ENCODE results near the gene WDR76.
"Not testable (repeated sequence)": the region's sequence is repeated elsewhere in the genome, so short reads cannot be mapped to it uniquely, and the experiment has no call there.

Gene WDR76

DNA sequence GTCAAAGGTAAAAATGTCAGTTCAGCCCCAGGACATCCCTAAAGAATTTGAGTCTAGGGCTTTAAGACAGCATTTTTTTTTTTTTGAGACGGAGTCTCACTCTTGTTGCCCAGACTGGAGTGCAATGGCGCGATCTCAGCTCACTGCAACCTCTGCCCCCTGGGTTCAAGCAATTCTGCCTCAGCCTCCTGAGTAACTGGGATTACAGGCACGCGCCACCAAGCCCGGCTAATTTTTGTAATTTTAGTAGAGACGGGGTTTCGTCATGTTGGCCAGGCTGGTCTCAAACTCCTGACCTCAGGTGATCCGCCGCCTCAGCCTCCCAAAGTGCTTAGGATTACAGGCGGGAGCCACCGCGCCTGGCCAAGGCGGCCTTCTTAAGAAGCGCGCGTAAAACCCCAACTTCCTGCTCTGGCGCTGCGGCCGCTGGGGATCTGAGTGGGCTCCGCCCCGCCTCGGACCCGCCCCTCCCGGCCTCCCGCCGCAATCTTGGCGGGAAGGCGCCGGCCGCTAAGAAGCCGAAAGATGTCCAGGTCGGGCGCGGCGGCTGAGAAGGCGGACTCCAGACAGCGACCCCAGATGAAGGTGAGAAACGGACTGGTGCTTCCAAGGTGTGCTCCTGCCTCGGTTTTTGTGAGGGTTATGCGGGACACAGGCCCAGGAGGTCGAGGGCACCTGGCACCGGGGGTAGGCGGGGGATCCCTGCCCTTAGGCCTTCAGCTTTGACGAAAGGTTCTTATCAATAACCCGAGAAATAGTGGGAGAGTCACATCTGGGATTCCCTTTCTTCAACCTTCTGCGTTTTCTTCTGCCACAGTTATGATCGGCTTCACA, at the start of gene WDR76:
Gene WDR76 (plus strand): TSS at position 495 of the 834 bp plus-strand sequence. CDS start 31 bp downstream, at position 526.
- DNase-seq (ENCODE audit: low read depth) = peak; percentile 61

DNA sequence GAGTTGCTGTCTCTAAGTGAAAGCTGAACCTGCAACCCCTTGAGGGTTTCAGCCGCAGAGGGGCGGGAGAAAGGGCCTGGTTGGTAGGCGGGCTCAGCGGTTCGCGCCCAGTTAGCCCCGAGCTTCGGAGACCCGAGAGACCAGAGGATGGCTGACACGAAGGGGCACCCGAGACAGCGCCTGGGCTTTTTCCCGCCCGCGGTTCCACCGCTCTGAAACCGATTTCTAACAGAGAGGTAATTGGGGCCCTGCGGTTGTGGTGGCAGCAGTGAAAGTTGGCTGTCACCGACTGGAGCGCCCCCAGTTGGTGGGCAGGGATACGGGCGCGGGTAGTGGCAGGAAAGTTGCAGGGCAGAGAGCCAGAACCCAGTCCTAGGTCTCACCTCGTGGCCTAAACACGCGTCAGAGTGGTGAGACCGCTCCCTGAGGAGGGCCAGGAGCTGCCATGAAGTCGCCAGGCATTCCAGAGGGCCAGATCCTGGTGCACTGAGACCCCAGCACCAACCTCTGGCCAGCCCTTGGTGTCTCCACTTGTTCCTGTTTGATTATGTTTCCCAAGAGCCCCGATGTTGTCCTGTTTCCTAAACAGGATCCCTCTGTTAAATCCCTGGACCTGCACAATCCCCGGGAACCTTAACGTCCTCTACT, 49.4 kb upstream of the WDR76 start:
- peak; percentile 67 for DNase-seq (ENCODE audit: low read depth)

DNA sequence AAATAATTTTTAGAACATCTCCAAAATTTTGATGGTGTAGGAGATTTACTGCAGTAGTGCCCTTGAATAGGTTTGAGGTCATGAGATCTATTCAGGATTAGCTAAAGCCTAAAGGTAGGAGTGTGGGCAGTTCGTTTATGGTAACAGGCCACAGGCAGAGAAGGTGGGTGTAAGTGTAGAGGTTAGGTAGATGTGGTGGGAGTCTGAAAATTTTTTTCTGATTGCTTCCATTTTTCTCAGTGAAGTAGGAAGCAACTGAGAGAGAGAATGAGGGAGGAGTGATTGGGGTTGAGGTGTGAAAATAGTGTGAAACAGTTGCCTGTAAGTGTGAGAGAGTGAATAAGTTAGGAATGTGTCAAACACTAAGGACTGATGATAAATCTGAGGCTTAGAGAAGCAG, 47.8 kb upstream of the WDR76 start:
- no peak for DNase-seq (ENCODE audit: low read depth)

DNA sequence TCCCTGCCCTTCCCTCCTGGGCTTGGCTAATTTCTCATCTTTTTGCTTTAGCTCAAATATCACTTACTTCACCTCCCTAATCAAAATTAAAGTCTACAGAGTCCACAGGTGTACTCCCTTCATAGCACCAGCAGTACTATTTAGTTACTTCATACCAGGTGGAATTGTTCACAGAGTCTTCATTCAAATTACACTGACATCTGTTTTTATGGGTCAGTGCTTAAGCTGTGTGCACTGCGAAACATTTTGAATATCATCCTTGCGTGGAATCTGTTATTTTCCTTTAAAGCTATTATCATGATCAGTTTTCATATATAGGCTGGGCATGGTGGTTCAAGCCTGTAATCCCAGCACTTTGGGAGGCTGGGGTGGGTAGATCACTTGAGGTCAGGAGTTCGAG, 37.4 kb upstream of the WDR76 start:
- DNase-seq (ENCODE audit: low read depth) = no peak

DNA sequence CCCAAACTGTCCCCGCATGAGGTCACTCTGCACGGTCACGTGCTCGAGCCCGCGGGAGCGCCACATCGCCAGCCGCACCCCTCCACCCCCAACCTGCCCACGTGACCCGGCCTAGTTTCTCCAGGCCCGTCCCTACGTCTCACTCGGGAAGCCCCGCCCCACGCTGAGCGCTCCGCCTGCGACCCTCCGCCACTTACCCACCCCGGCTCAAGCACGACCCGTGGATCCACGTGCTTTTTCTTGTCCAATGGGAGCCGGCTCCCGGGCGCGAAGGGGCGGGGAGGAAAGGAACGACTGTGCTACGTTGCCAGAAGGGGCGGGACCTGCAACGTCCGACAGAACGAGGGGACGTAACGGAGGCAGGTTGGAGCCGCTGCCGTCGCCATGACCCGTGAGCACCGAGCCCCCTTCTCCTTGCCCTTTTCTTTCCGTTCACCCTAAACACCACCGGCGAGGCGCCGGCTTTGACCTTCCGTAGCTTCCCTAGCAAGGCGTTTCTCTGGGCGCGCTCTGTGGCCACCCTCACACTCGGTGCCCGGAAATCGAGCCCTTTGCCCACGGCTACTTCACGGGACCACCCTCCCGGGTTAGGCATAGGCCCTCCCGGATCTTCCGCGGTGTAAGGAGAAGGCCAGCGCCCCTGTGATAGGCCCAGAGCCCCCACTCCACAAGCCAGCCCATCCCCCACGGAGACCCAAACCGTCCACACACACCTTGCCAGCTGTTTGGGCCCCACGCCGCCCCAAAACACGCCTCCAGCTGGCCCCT, 34.6 kb upstream of the WDR76 start, which contains the start of gene SERF2:
Gene SERF2 (plus strand): TSS at position 328 of the 768 bp plus-strand sequence. CDS start 57 bp downstream, at position 385.
- peak; percentile 99 for DNase-seq (ENCODE audit: low read depth)

DNA sequence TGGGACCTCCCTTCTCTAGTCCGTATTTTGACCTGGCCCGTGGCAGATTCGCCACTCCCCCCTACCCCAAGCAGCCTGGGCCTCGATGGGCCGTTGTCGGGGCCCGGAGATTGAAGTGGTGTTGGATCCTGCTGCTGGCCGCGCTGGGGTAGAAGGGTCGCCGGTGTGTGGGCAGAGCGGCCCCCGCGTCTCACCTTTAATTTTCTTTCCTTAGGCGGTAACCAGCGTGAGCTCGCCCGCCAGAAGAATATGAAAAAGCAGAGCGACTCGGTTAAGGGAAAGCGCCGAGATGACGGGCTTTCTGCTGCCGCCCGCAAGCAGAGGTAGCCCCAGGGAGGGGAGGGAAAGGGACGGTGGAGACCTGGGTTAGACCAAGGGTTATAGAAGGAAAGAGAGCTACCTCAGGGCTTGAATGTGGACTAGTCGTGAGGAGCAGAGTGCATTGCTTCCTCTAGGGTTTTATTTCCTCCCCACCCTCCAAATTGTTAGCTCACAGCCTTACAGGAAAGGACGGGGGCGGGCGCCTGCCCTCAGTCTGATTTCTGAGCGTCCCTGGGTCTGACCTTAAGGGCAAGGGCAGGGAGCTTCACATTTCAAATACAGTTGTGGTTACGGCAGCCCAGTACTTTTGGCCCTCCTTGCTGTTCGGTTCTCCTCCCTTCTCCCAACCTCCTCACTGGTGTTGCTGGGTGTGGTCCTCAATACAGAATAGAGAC, 33.9 kb upstream of the WDR76 start:
- peak; percentile 7 for DNase-seq (ENCODE audit: low read depth)

DNA sequence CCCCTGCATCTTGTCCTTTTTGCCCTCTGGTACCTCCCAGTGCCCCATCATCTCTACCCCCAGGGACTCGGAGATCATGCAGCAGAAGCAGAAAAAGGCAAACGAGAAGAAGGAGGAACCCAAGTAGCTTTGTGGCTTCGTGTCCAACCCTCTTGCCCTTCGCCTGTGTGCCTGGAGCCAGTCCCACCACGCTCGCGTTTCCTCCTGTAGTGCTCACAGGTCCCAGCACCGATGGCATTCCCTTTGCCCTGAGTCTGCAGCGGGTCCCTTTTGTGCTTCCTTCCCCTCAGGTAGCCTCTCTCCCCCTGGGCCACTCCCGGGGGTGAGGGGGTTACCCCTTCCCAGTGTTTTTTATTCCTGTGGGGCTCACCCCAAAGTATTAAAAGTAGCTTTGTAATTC, 33.2 kb upstream of the WDR76 start:
- no peak for DNase-seq (ENCODE audit: low read depth)

DNA sequence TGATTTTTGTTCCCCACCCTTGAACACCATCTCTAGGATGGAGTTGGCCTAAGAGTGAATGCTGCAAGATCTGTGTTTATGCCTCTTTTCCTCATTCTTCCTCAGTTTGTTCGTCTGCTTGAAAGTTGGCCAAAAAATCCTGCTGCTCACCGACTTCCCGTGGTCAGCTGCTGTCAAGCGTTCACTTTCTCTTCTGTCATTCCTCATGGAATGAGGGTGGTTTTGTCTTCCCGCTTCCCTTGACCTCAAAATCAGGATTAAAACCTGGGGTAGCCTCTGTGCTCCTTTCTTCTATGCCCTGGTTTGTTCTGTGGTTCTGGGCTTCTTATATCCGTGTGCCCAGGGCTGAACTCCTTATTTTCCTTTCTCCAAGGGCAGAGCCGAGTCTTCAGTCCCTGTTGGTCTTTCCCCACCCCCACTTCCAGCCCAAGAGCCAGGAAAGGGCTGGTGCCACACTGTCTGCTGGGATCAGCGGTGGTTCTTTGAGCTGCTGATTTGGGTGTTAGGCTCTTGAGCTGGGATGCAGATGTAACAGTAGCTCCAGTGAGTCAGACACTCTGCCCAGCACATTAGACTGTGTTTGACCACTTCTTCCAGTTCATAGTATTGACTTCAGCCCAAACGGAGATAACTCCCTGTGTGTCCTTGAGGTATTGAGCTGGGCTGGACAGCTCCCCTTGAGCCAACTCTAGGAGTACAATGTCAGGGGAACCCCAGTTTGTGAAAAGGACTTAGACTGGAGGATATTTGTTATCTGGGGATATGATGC, 32.3 kb upstream of the WDR76 start:
- DNase-seq (ENCODE audit: low read depth) = no peak

DNA sequence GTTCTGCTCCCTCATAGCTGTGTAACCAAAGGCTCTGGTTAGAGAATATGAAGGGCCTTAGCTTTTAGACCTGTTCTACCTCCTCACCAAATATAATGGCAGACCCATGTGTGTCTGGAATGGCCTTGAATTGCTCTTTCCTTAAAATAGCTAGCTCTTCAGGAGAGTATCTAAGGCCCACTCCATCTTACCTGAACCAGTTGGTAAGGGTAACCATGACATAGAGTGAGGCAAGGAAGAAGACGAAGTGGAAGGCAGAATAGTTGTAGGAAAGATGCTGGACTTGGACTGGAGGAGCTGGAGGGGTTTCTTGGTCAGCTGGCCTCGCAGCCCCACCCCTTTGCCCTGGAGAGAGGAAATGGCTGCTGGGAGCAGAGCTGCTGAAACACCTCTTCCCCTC, 31.6 kb upstream of the WDR76 start:
- DNase-seq (ENCODE audit: low read depth) = no peak

DNA sequence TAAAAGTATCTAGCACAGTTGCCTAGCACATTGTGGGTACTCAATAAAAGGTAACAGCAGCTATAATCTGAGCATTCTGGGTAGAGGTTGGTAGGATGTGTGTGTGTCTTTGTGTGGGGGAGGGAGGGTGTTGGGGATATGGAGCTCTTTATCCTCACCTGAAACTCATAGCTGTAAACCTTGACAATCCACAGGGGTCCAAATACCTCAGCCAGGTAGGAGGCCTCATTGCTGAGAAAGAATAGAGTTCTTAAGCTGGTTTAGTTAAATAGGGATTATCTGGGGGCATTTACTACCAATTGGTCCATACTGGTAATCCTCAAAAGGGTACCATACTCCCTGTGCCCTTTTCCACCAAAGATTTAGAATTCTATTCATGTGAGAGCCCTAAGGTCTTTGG, 30.8 kb upstream of the WDR76 start:
- DNase-seq (ENCODE audit: low read depth) = no peak

DNA sequence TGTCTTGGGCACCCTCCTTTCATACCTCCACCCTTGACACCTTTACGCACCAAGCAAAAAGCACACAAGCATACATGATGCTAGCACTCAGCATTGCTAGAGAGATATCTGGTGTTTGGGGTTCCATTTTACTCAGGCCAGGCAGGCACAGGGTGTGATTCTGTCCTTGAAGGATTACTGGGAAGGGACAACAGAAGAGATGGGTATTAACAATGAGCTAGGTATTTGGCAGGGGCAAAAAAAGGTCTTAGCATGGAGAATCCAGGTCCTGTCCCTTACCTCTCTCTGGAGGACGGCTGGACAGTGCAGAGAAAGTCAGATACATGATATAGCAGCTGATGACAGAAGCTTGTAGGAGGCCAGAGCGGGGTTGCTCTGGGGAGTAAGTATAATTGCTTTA, 30.2 kb upstream of the WDR76 start:
- no peak for DNase-seq (ENCODE audit: low read depth)

DNA sequence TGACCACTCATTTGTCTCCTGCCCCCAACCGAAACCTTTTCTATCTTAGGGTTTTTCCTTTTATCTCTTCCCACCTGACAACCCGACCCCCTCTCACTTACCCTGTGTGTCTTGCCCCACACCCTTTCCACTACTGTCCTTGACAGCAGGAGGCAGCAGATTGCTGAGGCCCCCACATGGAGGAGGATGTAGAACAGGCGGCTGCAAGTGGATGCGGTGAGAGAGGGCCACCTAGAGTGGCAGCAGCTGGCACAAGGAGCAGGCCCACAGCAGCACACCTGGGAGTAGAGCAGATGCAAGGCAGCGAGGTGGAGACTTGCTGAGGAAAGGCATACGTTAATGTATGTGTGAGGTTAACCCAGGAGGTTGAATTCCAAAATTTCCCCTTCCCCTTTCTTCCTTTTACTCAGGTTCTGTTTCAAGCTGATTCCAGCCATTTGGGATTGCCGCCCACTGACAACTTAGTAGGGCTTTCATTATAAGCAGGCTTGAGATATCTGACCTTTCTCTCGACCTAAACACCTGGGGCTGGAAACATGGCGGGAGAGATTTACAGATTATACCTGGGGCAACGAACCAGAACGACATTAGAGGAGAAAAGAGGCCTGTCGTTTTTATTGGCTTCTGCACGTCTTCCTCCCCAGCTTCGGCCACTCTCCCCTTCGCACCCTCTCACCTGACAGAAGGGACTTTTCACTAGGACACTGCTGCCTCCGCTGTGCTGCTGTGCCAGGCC, 27.4 kb upstream of the WDR76 start:
- no peak for DNase-seq (ENCODE audit: low read depth)

DNA sequence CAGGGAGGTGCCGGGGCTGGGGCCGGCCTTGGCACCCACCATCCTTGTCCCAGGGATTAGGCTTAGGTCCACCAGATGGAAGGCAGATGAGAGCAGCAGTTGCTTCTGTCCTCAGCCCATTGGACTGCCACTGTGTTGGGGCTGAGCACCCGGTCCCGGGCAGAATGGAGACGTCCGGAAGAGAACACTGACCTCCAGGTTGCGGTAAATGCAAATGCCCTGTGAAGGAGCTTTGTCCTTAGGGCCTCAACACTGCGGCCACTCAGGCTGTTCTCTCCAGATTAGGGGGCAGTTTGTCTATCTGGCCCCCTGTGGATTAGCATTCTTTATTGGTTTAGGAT, 26.9 kb upstream of the WDR76 start, which contains the start of gene SERINC4:
Gene SERINC4 (minus strand): TSS at position 276 of the 341 bp plus-strand sequence. CDS start 234 bp downstream, at position 42.
- no peak for DNase-seq (ENCODE audit: low read depth)

DNA sequence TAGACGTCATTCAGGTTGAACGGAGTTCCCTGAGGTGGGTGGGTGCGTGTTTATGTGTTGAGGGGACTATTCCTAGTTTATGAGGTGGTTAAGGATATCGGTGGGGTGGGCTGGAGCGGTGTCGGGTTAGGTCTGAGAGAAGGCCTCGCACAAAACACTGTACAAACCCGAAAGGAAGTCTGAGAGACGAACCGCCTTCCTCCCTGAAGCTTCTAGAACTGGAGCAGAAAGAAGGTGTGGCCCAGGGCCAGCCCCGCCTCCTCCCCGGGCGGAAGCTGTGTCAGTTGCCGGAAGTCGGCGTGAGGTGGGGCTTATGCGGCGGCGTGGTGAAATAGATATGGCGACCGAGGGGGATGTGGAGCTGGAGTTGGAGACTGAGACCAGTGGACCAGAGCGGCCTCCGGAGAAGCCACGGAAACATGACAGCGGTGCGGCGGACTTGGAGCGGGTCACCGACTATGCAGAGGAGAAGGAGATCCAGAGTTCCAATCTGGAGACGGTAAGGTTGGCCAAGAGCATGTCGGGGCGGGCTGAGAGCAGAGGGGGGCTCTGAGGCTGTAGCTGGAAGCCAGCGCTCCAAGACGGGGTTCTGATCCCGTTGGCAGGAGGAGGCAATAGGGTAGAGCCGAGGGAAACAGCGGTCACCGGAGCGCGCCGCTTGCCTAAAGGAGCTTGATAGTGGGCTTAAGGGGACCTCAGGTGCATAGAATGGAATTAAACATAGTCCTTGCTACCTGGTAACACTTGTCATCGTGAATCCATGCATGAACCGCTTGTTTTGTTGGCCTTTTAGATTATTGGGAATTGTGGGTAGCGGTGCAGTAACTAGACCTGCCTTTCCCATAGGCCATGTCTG, 26.3 kb upstream of the WDR76 start, which contains the start of gene HYPK:
Gene HYPK (plus strand): TSS at position 314 of the 856 bp plus-strand sequence. CDS start 24 bp downstream, at position 338.
- DNase-seq (ENCODE audit: low read depth) = peak; percentile 88

DNA sequence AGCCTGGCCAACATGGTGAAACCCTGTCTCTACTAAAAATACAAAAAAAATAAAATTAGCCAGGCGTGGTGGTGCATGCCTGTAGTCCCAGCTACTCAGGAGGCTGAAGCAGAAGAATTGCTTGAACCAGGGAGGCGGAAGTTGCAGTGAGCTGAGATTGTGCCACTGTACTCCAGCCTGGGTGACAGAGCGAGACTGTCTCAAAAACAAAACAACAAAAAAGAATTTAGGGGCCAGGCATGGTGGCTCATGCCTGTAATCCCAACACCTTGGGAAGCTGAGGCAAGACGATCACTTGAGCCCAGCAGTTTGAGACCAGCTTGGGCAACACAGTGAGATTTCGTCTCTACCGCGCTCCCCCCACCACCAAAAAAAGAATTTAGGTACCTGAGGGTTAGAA, 24.1 kb upstream of the WDR76 start:
- not testable (repeated sequence) for DNase-seq (ENCODE audit: low read depth)

DNA sequence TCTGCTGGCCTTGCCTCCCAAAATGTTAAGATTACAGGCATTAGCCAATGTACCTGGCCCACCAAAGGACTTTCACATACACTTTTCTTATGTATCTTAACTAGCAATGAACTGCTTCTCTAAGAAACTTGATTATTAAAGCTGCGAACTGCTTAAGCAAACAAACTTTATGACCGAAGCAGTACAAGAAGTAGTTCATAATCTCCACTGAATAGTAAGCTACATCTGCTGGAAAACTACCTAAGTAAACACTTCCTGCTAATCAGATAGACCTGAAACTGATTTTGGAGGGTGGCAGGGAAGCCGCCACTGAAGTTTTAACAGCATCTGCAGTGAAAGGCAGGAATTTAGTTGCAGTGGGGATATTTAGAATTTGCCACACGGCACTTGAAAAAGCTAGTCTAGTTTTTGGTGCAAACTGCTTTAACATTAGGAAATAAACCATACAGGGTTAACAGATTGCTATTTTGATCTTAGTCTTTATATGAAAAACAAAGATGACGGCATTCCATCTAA, 18.3 kb upstream of the WDR76 start:
- no peak for DNase-seq (ENCODE audit: low read depth)

DNA sequence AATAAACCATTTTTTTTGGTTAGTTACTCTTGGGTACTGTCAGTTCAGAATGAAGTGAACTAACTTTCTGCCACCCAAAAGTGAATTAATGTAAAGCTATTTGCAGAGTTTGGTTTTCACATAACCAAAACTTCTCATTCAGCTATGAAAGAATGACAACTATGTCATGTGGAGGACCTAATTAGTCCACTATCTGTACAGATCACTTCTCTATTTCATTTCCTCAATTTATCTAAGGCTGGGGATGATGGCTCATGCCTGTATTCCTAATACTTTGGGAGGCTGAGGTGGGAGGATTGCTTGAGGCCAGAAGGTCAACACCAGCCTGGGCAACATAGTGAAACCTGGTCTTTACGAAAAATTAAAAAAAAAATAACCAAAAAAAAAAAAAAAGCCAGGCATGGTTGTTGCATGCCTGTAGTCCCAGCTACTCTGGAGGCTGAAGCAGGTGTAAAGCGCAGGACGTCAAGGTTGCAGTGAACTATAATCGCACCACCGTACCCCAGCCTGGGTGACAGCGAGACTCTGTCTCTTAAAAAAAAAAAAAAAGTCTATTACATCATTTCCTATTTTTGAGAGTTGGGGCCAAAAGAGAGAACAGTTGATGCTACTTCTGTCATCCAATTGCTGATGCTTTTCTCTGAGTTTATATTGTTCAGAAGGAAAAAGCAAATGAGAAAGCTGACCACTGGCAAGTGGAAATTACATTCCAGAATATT, 17.7 kb upstream of the WDR76 start:
- no peak for DNase-seq (ENCODE audit: low read depth)

DNA sequence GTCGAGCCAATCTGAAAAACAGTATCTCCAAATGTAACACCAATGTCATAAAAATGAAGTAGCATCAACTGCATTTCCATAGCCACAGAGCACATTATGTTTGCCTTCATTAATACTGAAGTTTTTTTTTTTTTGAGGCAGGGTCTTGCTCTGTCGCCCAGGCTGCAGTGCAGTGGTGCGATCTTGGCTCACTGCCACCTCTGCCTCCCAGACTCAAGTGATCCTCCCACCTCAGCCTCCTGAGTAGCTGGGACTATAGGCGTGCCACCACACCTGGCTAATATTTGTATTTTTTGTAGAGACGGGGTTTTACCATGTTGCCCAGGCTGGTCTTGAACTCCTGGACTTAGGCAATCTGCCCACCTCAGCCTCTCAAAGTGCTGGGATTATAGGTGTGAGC, 11.7 kb upstream of the WDR76 start:
- not testable (repeated sequence) for DNase-seq (ENCODE audit: low read depth)

Measured in activated T-helper 1 cell treated with Interleukin-2 at 50 U/mL for 16 hours (primary cell).